ENCODE measurements around the gene CYP19A1.

DNA sequence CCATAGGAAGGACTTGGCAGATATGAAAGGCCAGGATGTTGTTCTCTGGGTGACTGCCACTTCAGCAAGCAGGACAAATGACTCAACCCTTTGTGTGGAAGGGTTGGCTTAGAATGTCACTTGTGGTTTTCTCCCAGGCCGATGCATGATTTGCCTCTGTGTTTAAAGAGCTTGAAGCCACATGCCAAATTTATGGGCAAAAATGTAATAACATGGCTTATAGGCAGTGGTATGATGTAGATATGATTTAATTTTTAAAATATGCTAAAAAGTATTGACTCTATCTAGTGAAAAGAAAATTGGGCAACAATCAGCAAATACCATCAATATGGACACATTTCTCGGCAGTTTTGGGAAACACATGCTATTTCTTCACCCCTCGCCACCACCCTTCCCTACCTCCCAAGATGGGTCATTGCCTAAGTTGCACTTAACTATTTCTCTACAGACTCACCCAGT, 114.6 kb downstream of the CYP19A1 start:
- TF ChIP-seq CEBPB (IDR thresholded peaks at IDR 0.05; ENCODE audit: low read depth): no peak
- no peak for TF ChIP-seq POLR2A (IDR thresholded peaks at IDR 0.05; ENCODE audit: borderline replicate concordance, extremely low read depth, insufficient read depth, insufficient read length)
- TF ChIP-seq POLR2AphosphoS5 (IDR thresholded peaks at IDR 0.05; ENCODE audit: low read depth, low read length): no peak
